Measurements from ENCODE around the gene RSKR.

GRCh38 chr17:28623696-28624095 is 9.7 kb upstream of the RSKR start:
- TF ChIP-seq CTCF (conservative IDR thresholded peaks at IDR 0.05 in 1 of 2, IDR thresholded peaks at IDR 0.05 in 1 of 2; ENCODE audit: extremely low read depth in 1 of 2, insufficient read depth in 1 of 2, low read depth in 1 of 2, low read length in 2 of 2), result no peak
- TF ChIP-seq EZH2 (IDR thresholded peaks at IDR 0.05; ENCODE audit: borderline replicate concordance, low read length), result no peak

All from mammary epithelial cell (primary cell).